H1 (cell line): ENCODE data around the gene KLF12. TPM values are rescaled to one million over a fixed set of nuclear protein-coding genes. Genes with fewer than 3 reads are reported as not detected.

Source experiments
- CTCF ChIA-PET: fragments of 300-600 bp; sonication (Branson Sonifier 250); formaldehyde crosslinking; loops from one replicate; lab custom pipeline; 2021; ENCODE audit not compliant: partially characterized antibody; lab: Charles Lee
- POLR2A ChIA-PET: fragments of 300-600 bp; sonication (Branson Sonifier 250); formaldehyde crosslinking; loops from one replicate; lab custom pipeline; 2021; ENCODE audit warnings: inconsistent platforms; ENCODE audit not compliant: partially characterized antibody; lab: Charles Lee
- DNase-seq, 2 experiments: peaks; one replicate each; pipeline versions ENCODE4 v3.0.0 to v3.0.0-alpha.2; 2010 to 2022; ENCODE audit warnings: low spot score in 2 of 2, low read depth in 1 of 2, mixed read lengths in 1 of 2
- FAIRE-seq: peaks from 2 replicates; lab custom pipeline; 2011; peaks lifted over from hg19 to GRCh38; lab: Jason Lieb, UNC
- H2AFZ ChIP-seq: 2 replicates; pipeline ENCODE4 v1.8.1; 2012; ENCODE audit warnings: low read length, inconsistent platforms
- H2AK5ac ChIP-seq: 2 replicates; pipeline ENCODE4 v1.6.1; 2013; ENCODE audit warnings: low read depth, low read length
- H2BK120ac ChIP-seq: replicated peaks from 2 replicates; pipeline ENCODE3; 2013; ENCODE audit warnings: low read depth, low read length, inconsistent platforms
- H2BK12ac ChIP-seq: 2 replicates; pipeline ENCODE4 v1.6.1; 2013; ENCODE audit warnings: low read depth, low read length
- H2BK15ac ChIP-seq: 2 replicates; pipeline ENCODE4 v1.6.1; 2013; ENCODE audit warnings: low read length
- H2BK20ac ChIP-seq: 2 replicates; pipeline ENCODE4 v1.6.1; 2013; ENCODE audit warnings: low read length
- H2BK5ac ChIP-seq: 2 replicates; pipeline ENCODE4 v1.6.1; 2013; ENCODE audit warnings: low read depth, low read length
- H3K14ac ChIP-seq: 2 replicates; pipeline ENCODE4 v1.6.1; 2013; ENCODE audit warnings: inconsistent platforms; ENCODE audit not compliant: insufficient read length
- H3K18ac ChIP-seq: 2 replicates; pipeline ENCODE4 v1.6.1; 2013; ENCODE audit warnings: low read length; ENCODE audit errors: extremely low read depth
- H3K23ac ChIP-seq: 2 replicates; pipeline ENCODE4 v1.6.1; 2013; ENCODE audit warnings: inconsistent platforms; ENCODE audit not compliant: insufficient read length
- H3K23me2 ChIP-seq: 2 replicates; pipeline ENCODE4 v1.6.1; 2013; ENCODE audit warnings: low read depth, low read length
- H3K27ac ChIP-seq: 2 replicates; pipeline ENCODE4 v1.6.1; 2011; ENCODE audit warnings: low read depth, low read length, inconsistent platforms
- H3K27me3 ChIP-seq, 4 experiments: replicated peaks in 1 of 4; 1 replicate in 1 of 4; 2 replicates in 3 of 4; pipeline versions ENCODE4 v1.6.1 to v1.8.1; 2011 to 2013; ENCODE audit warnings: low read length in 3 of 4, mild to moderate bottlenecking in 3 of 4, inconsistent platforms in 2 of 4, mixed read lengths in 2 of 4, moderate library complexity in 1 of 4; ENCODE audit not compliant: control insufficient read depth in 3 of 4, insufficient read depth in 3 of 4; ENCODE audit errors: extremely low read depth in 1 of 4
- H3K36me3 ChIP-seq, 4 experiments: 2 replicates each; pipeline versions ENCODE4 v1.6.1 to v1.8.1; 2011 to 2013; ENCODE audit warnings: mild to moderate bottlenecking in 4 of 4, low read length in 3 of 4, moderate library complexity in 2 of 4, control low read depth in 1 of 4, inconsistent platforms in 1 of 4; ENCODE audit not compliant: insufficient read depth in 4 of 4, control insufficient read depth in 2 of 4
- H3K4ac ChIP-seq: replicated peaks from 2 replicates; pipeline ENCODE3; 2013; ENCODE audit warnings: low read length, low read depth, mixed read lengths, inconsistent platforms; ENCODE audit not compliant: insufficient read length
- H3K4me1 ChIP-seq, 4 experiments: replicated peaks in 1 of 4; 1 replicate in 1 of 4; 2 replicates in 3 of 4; pipeline versions ENCODE4 v1.6.1 to v1.8.1; 2011 to 2013; ENCODE audit warnings: low read length in 3 of 4, inconsistent platforms in 2 of 4, mixed read lengths in 1 of 4; ENCODE audit not compliant: insufficient read depth in 4 of 4, control insufficient read depth in 3 of 4
- H3K4me2 ChIP-seq, 2 experiments: 2 replicates each; pipeline versions ENCODE4 v1.6.1 to v1.8.1; 2011 to 2013; ENCODE audit warnings: low read depth in 2 of 2, low read length in 2 of 2, control low read depth in 1 of 2, inconsistent platforms in 1 of 2, mild to moderate bottlenecking in 1 of 2; ENCODE audit not compliant: insufficient read depth in 1 of 2
- H3K4me3 ChIP-seq, 4 experiments: fragments of 200-600, 300-600 bp in 1 of 4; sonication (generic), shearing (Covaris generic), sonication (Bioruptor Twin) in 1 of 4; 2 replicates each; pipeline versions ENCODE4 v1.5.1 to v1.8.1; 2011 to 2016; ENCODE audit warnings: low read length in 4 of 4, low read depth in 3 of 4, control low read depth in 2 of 4, inconsistent platforms in 2 of 4, mild to moderate bottlenecking in 2 of 4, mixed read lengths in 1 of 4, moderate library complexity in 1 of 4; ENCODE audit not compliant: insufficient read depth in 2 of 4; ENCODE audit errors: extremely low read depth in 1 of 4
- H3K56ac ChIP-seq: replicated peaks from 2 replicates; pipeline ENCODE3; 2013; ENCODE audit warnings: low read depth, mild to moderate bottlenecking, mixed read lengths, low read length, inconsistent platforms; ENCODE audit not compliant: insufficient read length
- H3K79me1 ChIP-seq: 2 replicates; pipeline ENCODE4 v1.6.1; 2013; ENCODE audit warnings: low read depth, low read length, control low read depth
- H3K79me2 ChIP-seq, 2 experiments: 2 replicates each; pipeline versions ENCODE4 v1.6.1 to v1.8.1; 2012 to 2013; ENCODE audit warnings: low read length in 2 of 2, mild to moderate bottlenecking in 2 of 2, inconsistent platforms in 1 of 2; ENCODE audit not compliant: insufficient read depth in 2 of 2, control insufficient read depth in 1 of 2
- H3K9ac ChIP-seq, 4 experiments: replicated peaks in 1 of 4; 1 replicate in 1 of 4; 2 replicates in 3 of 4; pipeline versions ENCODE4 v1.6.1 to v1.8.1; 2011 to 2013; ENCODE audit warnings: low read depth in 3 of 4, low read length in 3 of 4, control low read depth in 2 of 4, mild to moderate bottlenecking in 2 of 4, moderate library complexity in 2 of 4, inconsistent platforms in 1 of 4; ENCODE audit errors: extremely low read depth in 1 of 4
- H3K9me3 ChIP-seq, 2 experiments: 2 replicates each; pipeline versions ENCODE4 v1.6.1 to v1.8.1; 2012 to 2013; ENCODE audit warnings: mild to moderate bottlenecking in 2 of 2, moderate library complexity in 2 of 2, control low read depth in 1 of 2, inconsistent platforms in 1 of 2, low read depth in 1 of 2, low read length in 1 of 2, mixed read lengths in 1 of 2; ENCODE audit not compliant: insufficient read depth in 2 of 2
- H4K20me1 ChIP-seq, 2 experiments: replicated peaks in 1 of 2; 2 replicates each; pipeline versions ENCODE3 to v1.8.1; 2011 to 2013; ENCODE audit warnings: inconsistent platforms in 2 of 2, low read length in 2 of 2, mild to moderate bottlenecking in 1 of 2; ENCODE audit not compliant: insufficient read depth in 2 of 2, control insufficient read depth in 1 of 2
- H4K5ac ChIP-seq: 2 replicates; pipeline ENCODE4 v1.6.1; 2013; ENCODE audit warnings: low read length, low read depth, mixed read lengths, inconsistent platforms; ENCODE audit not compliant: insufficient read length
- H4K8ac ChIP-seq: 2 replicates; pipeline ENCODE4 v1.8.0; 2013; ENCODE audit warnings: mild to moderate bottlenecking, moderate library complexity, low read length, inconsistent platforms; ENCODE audit not compliant: insufficient read depth; ENCODE audit errors: extremely low read depth
- H4K91ac ChIP-seq: replicated peaks from 2 replicates; pipeline ENCODE3; 2013; ENCODE audit warnings: low read length, mixed read lengths, inconsistent platforms; ENCODE audit not compliant: insufficient read length
- RFX5 ChIP-seq: IDR thresholded peaks from 2 replicates; pipeline ENCODE4 v1.6.1; 2011; ENCODE audit warnings: low read depth, low read length, improper control_type of control experiment, borderline replicate concordance
- WGBS, 2 experiments: shearing (Covaris generic) in 1 of 2; methylation state at CpG; one replicate each; pipeline versions ENCODE4 v1.1.6 to v1.1.7; 2013 to 2015; ENCODE audit warnings: low lambda C conversion rate in 2 of 2, mixed read lengths in 2 of 2, inconsistent platforms in 1 of 2, low coverage in 1 of 2, missing lambda C conversion rate in 1 of 2; ENCODE audit not compliant: insufficient replicate concordance in 2 of 2, insufficient coverage in 1 of 2, insufficient read length in 1 of 2; ENCODE audit errors: extremely low coverage in 1 of 2, missing lambda C conversion rate in 1 of 2; 5-methylcytosine and 5-hydroxymethylcytosine counted together
- polyA plus RNA-seq, 7 experiments: library from polyadenylated mRNA; depleted of rRNA in 3 of 7; stranded (reverse) in 5 of 7; unstranded in 2 of 7; fragments of >200 nt in 5 of 7; fragments of 200-250 nt in 2 of 7; gene quantifications; 1 replicate in 5 of 7; 2 replicates in 1 of 7; 4 replicates in 1 of 7; pipeline versions ENCODE4 v1.2.1 to v1.2.3, GENCODE V29; 2011 to 2013; ENCODE audit warnings: missing spikeins in 2 of 7, mixed read lengths in 2 of 7
- total RNA-seq: library from RNA; stranded (reverse); fragmentation: NEBNext Ultra II Directional; extraction: Animal tissue kit (Norgen Biotek cat#: 25700); gene quantifications from 2 replicates; pipeline ENCODE4 v1.2.1, GENCODE V29; 2021

Gene KLF12
- total and polyA plus RNA-seq, 2 of the 8 experiments (the other 6 are each of a cell fraction or from before 2014, with no cell fraction given): 6.6 to 12.1 TPM

GRCh38 chr13:74158571-74159352 is 24.6 kb upstream of the KLF12 start:
- CTCF ChIA-PET: interaction anchor here (1.9 kb wide), 1 partner anchor 10 kb away, joined by 5 read pairs; no protein-coding TSS in a partner anchor
- H3K18ac ChIP-seq: no peak overlapping the region

More at GRCh38 chr13:74158571-74159352, 24.6 kb upstream of the KLF12 start:
- H2BK5ac ChIP-seq: no peak overlapping the region
- DNase-seq (no peak), FAIRE-seq (no peak)
- H3K23me2 ChIP-seq: no peaks in the 10 kb centered on the region
- H3K9ac ChIP-seq: no peak overlapping the region
- H2AK5ac ChIP-seq: no peak overlapping the region
- H3K79me2 ChIP-seq: no peaks in the 10 kb centered on the region
- no peaks in the 10 kb centered on the region; a peak in 1 of 7 replicates for H3K4me1 ChIP-seq
- no peak overlapping the region for H4K8ac ChIP-seq
- no peak overlapping the region for H2BK20ac ChIP-seq
- TF ChIP-seq RFX5: no peak
- H3K14ac ChIP-seq: no peak overlapping the region
- H3K4me2 ChIP-seq: no peak overlapping the region
- POLR2A ChIA-PET: no interaction called here
- no peak overlapping the region for H4K5ac ChIP-seq
- no peak overlapping the region for H3K23ac ChIP-seq
- H3K79me1 ChIP-seq: no peaks in the 10 kb centered on the region
- no peaks in the 10 kb centered on the region for H3K36me3 ChIP-seq
- H3K4ac ChIP-seq: no peak overlapping the region
- H3K56ac ChIP-seq: no peak overlapping the region
- no peak overlapping the region for H2BK15ac ChIP-seq
- no peak overlapping the region for H3K4me3 ChIP-seq
- no peak overlapping the region for H2BK120ac ChIP-seq
- H4K91ac ChIP-seq: no peak overlapping the region
- WGBS, 2 experiments: 81% methylated on average over 3 of the region's 3 CpGs; no CpG with 5 or more reads in 1 of the 2 experiments
- no peaks in the 10 kb centered on the region for H4K20me1 ChIP-seq
- no peak overlapping the region for H3K27ac ChIP-seq
- peak overlapping the region; percentile 62; the same call in 1 of the 2 replicates for H2AFZ ChIP-seq
- no peaks in the 10 kb centered on the region for H3K9me3 ChIP-seq
- no peaks in the 10 kb centered on the region for H3K27me3 ChIP-seq
- H2BK12ac ChIP-seq: no peak overlapping the region
